Amygdala (tissue), 56 donors: Measurements from ENCODE around the gene MDN1.
"Not testable (repeated sequence)": the region's sequence is repeated elsewhere in the genome, so short reads cannot be mapped to it uniquely, and the experiment has no call there.

Experiments used
- DNase-seq, 56 donors: peaks; one replicate each; lab custom pipeline; 2025; lab: John Stamatoyannopoulos, UW

The MDN1 gene, protein sequence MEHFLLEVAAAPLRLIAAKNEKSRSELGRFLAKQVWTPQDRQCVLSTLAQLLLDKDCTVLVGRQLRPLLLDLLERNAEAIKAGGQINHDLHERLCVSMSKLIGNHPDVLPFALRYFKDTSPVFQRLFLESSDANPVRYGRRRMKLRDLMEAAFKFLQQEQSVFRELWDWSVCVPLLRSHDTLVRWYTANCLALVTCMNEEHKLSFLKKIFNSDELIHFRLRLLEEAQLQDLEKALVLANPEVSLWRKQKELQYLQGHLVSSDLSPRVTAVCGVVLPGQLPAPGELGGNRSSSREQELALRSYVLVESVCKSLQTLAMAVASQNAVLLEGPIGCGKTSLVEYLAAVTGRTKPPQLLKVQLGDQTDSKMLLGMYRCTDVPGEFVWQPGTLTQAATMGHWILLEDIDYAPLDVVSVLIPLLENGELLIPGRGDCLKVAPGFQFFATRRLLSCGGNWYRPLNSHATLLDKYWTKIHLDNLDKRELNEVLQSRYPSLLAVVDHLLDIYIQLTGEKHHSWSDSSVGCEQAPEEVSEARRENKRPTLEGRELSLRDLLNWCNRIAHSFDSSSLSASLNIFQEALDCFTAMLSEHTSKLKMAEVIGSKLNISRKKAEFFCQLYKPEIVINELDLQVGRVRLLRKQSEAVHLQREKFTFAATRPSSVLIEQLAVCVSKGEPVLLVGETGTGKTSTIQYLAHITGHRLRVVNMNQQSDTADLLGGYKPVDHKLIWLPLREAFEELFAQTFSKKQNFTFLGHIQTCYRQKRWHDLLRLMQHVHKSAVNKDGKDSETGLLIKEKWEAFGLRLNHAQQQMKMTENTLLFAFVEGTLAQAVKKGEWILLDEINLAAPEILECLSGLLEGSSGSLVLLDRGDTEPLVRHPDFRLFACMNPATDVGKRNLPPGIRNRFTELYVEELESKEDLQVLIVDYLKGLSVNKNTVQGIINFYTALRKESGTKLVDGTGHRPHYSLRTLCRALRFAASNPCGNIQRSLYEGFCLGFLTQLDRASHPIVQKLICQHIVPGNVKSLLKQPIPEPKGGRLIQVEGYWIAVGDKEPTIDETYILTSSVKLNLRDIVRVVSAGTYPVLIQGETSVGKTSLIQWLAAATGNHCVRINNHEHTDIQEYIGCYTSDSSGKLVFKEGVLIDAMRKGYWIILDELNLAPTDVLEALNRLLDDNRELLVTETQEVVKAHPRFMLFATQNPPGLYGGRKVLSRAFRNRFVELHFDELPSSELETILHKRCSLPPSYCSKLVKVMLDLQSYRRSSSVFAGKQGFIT (N-terminal part only)

DNA sequence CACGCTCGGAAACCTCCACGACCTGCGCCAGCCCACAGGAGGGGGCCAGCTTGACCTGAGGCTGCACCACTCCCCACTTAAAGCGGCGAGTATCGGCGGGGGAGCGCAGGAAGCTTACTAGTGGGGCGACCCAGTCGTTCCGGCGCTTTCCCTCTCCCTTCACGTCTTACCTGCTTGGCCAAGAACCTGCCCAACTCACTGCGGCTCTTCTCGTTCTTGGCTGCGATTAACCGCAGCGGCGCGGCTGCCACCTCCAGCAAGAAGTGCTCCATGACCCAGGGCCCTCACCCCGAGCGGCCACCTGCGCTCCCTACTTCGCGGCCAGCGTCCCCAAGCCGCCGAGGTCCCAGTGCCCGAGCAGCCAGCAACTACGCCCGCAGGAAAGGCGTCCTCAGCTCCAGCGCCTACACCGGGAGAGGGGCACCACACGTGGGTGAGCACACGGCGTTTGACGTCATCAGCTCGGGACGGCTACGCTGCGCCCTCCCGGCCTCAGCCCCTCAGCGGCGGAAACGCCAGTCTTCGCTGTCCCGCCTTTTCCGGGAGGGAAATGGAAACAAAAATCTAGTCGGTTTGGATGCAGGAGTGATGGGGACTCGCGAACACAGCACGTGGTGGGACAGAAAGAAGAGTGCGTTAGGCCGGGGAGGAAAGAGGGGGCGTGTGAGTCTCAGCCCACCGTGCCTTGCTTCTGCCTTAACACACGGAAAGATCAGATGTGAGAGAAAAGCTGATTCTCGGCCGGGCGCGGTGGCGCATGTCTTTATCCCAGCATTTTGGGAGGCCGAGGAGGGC, at the start of gene MDN1:
TSS of gene MDN1 (minus strand) at position 459 of the 795 bp plus-strand sequence. CDS start at position 272, 187 bp downstream.
- DNase-seq: peak; percentile 32 to 93 (median 81)

DNA sequence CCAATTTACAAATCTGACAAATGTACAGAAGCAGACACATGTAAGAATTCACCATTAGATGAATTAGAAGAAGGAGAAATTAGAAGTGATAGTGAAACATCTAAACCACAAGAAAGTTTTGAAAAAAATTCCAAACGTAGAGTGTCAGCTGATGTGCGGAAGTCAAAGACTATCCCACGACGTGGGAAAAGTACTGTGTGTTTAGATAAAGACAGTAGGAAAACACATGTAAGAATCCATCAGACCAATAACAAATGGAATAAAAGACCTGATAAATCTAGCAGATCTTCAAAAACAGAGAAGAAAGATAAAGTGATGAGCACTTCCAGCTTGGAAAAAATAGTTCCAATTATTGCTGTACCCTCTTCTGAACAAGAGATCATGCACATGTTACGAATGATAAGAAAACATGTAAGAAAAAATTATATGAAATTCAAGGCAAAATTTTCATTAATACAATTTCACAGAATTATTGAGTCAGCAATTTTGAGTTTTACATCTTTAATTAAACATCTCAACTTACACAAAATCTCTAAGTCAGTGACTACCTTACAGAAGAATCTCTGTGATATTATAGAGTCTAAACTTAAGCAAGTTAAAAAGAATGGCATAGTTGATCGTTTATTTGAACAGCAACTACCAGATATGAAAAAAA, 46.6 kb upstream of the MDN1 start:
- no peak for DNase-seq

DNA sequence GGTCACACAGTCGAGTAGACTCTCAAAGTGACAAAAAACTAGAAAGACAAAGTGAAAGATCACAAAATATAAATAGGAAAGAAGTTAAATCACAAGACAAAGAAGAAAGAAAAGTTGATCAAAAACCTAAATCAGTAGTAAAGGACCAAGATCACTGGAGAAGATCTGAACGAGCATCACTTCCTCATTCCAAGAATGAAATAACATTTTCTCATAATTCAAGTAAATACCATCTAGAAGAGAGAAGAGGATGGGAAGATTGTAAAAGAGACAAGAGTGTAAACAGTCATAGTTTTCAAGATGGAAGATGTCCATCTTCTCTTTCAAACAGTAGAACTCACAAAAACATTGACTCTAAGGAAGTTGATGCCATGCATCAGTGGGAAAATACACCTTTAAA, 43.1 kb upstream of the MDN1 start:
- no peak for DNase-seq

DNA sequence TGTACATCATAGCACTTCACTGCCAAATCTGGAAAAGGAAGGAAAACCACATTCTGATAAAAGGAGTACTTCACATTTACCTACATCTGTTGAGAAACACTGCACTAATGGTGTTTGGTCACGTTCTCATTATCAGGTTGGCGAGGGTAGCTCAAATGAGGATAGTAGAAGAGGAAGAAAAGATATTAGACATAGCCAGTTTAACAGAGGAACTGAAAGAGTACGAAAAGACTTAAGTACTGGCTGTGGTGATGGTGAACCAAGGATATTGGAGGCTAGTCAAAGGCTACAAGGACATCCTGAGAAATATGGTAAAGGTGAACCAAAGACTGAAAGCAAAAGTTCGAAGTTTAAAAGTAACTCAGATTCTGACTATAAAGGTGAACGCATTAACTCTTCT, 42.7 kb upstream of the MDN1 start:
- no peak for DNase-seq

DNA sequence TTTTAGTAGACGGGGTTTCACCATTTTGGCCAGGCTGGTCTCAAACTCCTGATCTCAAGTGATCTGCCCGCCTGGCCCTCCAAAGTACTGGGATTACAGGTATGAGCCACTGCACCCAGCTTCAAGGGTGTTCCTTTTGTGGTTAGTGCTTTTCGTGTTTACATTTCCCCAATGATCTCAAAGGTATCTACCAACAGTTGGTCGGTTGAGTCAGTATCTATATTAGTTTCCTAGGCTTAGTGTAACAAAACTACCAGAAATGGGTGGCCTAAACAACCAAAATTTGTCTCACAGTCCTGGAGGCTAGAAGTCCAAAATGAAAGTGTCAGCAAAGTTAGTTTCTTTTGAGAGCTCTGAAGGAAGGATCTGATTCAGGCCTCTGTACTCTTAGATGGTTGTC, 40.1 kb upstream of the MDN1 start:
- DNase-seq: no peak

DNA sequence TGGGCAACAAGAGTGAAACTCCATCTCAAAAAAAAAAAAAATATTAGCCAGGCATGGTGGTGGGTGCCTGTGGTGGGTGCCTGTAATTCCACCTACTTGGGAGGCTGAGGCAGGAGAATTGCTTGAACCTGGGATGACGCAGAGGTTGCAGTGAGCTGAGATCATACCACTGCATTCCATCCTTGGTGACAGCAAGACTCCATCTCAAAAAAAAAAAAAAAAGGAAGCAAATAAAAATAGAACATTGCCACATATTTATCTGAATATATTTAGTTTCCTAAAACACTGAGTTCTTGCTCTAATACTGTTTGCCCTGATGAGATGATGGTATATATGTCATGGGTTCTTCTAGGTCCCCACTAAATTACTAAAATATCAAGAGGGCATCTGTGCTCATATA, 38.4 kb upstream of the MDN1 start:
- DNase-seq: no peak

DNA sequence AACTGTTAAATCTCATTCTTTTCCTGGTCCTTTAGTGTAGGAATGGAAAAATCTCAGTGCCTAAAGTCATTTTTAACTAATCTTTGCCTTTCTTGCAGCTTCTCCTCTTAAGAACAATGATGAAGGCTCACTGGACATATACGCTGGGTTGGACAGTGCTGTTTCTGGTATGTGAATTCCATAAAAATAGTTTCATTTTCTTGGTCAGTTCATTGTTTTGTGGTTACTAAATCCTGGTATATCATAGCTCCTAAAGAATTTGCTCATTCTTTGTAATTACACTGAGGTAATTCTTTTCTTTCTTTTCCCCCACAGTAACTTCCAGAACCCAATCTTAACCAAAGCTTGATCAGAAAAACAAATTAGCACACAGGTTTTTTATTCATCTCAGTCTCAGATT, 33.5 kb upstream of the MDN1 start:
- DNase-seq: no peak

DNA sequence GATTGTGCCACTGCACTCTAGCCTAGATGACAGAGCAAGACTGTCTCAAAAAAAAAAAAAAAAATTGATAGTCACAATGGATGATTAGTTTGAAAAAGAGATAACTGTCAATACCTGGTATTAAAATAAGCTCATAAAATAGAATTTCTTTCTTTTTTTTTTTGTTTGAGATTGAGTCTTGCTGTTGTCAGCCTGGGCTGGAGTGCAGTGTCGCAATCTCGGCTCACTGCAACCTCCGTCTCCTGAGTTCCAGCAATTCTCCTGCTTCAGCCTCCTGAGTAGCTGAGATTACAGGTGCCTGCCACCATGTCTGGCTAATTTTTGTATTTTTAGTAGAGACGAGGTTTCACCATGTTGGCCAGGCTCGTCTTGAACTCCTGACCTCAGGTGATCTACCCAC, 27.9 kb upstream of the MDN1 start:
- not testable (repeated sequence) for DNase-seq

DNA sequence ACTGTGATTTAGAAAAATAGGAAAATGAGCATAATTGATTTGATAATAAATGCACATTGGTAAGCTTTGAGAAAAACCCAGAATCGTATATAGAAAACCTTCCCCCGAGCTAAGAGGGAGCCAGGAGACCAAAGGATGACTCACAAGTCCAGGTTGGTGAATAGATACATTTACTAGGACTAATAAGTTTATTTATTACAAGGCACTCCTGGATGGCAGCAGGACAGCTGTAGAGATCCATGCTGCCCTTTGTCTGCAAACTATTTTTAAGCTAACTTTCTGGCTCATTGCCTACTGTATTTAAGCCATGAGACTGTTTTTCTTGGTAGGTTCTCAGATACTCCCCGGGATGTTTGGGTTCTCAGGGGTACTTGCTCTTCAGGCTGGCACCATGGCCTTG, 23.5 kb upstream of the MDN1 start:
- no peak for DNase-seq

DNA sequence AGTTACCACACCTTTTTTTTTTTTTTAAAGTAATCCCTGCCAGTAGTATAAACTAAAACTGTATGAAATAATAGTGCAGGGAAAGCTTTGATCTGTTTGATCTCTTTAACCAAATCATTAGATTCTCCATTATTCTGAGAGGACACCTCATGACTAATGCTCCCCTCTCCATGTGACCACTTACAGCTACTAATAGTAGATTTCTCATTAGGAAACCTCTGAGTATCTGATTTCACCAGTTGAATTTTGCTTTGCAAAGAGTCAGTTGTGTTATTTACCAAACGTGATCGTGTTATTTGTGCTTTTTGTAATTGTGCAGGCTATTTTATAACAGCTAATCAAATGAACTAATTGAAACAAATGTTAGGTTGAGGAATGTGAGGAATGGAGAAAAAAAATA, 22.6 kb upstream of the MDN1 start:
- no peak for DNase-seq

DNA sequence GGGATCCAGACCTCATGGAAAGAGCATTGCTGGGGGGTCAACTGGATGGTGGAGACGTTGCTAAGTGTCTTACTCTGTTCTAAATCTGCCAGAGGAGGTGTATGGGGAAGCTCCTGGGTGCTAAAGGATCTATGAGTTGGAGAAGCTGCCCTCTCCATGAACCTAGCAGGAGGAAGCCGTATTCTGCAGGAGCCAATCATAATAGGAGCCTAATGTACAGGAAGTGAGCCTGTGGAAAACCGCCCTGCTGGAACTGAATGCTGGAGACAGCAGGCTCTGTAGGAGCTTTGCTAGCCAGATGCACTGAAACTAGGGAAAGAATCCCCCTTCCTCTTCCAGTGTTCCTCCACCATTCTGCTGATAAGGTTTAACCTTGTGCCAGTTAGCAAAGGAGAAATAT, 20.9 kb upstream of the MDN1 start:
- no peak for DNase-seq

DNA sequence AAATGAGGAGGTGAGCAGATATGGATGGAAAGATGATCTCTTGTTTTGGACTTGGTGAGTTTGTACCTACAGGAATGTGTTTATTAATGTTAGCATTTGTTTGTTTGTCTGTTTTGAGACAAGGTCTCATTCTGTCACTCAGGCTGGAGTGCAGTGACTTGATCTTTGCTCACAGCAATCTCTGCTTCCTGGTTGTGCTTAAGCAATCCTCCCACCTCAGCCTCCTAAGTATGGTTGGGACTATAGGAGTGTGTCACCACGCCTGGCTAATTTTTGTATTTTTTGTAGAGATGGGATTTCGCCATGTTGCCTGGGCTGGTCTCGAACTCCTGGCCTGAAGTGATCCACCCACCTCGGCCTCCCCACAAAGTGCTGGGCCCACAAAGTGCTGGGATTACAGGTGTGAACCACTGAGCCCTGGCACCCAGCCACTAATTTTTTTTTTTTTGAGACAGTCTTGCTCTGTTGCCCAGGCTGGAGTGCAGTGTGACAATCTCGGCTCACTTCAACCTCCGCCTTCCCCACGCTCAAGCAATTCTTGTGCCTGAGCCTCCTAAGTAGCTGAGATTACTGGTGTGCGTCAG, 17.1 kb upstream of the MDN1 start:
- no peak for DNase-seq

DNA sequence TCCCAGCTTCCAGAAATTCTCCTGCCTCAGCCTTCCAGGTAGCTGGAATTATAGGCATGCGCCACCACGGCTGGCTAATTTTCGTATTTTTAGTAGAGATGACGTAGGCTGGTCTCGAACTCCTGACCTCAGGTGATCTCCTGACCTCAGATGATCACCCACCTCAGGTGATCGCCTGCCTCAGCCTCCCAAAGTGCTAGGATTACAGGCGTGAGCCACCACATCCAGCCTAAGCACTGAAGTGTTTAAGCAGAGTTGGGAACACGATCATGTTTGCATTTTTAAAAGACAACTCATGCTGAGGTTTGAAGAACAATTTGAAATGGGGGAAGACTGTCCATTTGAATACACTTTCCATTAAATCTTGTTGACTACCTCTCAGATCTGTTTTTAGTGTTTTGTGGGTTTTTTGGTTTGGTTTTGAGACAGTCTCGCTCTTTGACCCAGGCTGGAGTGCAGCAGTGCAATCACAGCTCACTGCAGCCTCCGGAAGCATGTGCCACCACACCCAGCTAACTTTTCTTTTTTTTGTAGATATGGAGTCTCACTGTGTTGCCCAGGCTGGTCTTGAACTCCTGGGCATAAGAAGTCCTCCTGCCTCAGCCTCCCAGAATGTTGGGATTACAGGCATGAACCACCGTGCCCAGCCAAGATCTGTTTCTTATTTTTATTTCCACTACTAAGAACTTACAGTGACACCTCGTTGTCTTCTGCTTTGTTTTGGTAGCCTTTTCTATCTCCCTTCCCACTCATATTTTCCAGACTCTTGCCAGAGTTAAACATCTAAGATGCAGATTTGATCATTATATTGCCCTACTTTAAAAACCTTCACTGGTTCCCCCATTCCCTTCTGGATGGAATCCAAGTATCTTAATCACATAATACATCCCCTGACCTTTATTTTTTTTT, 15.5 kb upstream of the MDN1 start:
- DNase-seq: no peak

DNA sequence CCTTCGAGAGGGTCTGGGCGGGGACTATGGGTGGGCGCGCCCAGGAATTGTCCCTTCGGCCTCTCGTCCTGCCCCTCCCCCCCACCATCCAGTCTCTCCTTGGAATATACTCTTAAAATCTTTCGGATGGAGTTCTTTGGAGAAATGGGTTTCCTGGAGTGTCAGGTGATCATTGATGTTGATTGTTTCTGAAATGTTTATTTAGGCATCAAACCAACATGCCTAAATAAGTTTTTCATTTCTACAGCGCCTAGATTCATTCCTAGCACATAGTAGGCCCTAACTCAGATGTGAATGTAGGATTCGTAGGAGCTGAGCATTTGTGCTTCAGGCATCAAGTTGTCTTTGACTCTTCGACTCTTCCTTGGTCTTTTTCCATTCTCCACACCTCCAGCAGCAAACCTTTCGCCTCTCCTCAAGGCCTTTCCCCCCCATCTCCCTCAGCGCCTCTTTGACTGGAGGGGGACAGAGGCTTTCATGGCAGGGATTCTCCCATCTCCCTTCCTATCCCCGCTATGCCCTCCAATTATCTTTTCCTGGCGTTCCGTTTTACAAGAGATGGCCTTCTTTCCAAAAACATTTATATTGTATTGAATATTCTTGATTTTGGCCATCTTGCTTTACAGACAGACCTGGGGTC, 10.7 kb upstream of the MDN1 start:
- no peak for DNase-seq

DNA sequence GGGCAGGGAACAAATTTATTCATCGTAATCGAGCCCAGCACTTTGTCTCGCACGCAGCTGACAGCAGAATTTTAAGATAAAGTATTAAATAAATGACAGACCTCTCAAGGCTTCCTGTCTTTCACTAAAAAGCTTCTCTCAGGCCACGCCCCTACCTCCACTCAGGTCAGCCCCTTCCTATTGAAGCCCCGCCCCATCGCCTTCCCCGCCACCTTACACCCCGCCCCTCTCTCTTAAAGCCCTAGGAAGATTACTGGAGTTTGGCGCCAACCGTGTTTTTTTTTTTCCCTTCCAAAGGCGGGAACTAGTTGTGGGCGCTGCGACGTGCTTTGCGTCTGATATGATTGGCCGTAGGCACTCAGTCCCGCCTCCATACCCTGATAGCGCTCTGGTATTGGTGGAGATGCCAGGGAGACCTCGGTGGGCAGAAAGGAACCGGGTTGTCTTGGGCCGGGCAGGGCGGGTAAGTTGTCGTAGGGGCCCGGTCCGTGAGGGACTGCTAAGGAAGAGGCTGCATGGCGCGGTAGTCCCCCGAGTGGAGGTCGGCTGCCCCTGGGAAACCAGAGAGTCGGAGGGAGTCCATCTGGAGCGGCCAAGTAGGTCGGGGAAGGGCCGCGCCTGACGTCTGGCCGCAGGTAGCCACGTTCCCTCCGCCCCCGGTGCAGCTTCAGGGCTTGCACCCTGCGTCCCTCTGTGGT, 10.0 kb upstream of the MDN1 start, which contains the start of gene CASP8AP2:
TSS of gene CASP8AP2 (plus strand) at position 409 of the 698 bp plus-strand sequence.
- DNase-seq: peak; percentile 24 to 95 (median 86)

DNA sequence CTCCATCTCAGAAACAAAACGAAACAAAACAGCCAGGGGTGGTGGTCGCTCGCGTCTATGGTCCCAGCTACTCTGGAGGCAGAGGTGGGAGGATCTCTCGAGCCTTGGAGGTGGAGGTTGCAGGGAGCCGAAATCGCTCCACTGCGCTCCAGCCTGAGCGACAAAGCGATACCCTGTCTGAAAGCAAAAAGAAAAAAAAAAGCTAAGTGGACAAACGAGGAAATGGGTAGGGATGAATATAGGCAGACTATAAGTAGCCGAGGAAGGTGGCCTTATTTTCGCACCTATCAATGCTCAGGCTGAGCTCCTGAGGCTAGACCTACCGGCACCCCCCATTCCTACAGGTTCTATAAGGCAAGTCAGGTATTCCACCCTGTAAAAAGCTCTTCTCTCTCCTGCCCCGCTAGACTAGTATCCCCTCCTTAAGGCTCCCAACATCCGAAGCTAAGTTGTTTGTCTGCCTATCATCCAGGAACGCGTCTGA, 9.4 kb upstream of the MDN1 start:
- DNase-seq: peak in 3 of 56 donors; percentile 1 to 50 (median 29)
